Measurements from ENCODE around the gene CETN1.

The CETN1 gene

GRCh38 chr18:570256-570655 is 9.9 kb upstream of the CETN1 start:
- no peak overlapping the region for H3K4me3 ChIP-seq (ENCODE audit: low read length)
- no peak for DNase-seq (ENCODE audit: low read depth)
- no peak for TF ChIP-seq CTCF (conservative IDR thresholded peaks at IDR 0.05; ENCODE audit: low read depth, low read length)

GRCh38 chr18:570697-571096 is 9.5 kb upstream of the CETN1 start:
- no peak overlapping the region for H3K4me3 ChIP-seq (ENCODE audit: low read length)
- DNase-seq (ENCODE audit: low read depth): no peak
- TF ChIP-seq CTCF (conservative IDR thresholded peaks at IDR 0.05; ENCODE audit: low read depth, low read length): no peak

GRCh38 chr18:572091-572830 is 7.9 kb upstream of the CETN1 start:
- TF ChIP-seq CTCF (conservative IDR thresholded peaks at IDR 0.05; ENCODE audit: low read depth, low read length): no peak

GRCh38 chr18:572831-573289 is 7.3 kb upstream of the CETN1 start:
- H3K4me3 ChIP-seq (ENCODE audit: low read length): no peak overlapping the region
- TF ChIP-seq CTCF (conservative IDR thresholded peaks at IDR 0.05; ENCODE audit: low read depth, low read length): no peak
- no peak for DNase-seq (ENCODE audit: low read depth)

More at GRCh38 chr18:572091-572830, 7.9 kb upstream of the CETN1 start:
- H3K4me3 ChIP-seq (ENCODE audit: low read length): no peak overlapping the region
- no peak for DNase-seq (ENCODE audit: low read depth)

GRCh38 chr18:573385-573784 is 6.8 kb upstream of the CETN1 start:
- no peak for DNase-seq (ENCODE audit: low read depth)
- no peak overlapping the region for H3K4me3 ChIP-seq (ENCODE audit: low read length)
- no peak for TF ChIP-seq CTCF (conservative IDR thresholded peaks at IDR 0.05; ENCODE audit: low read depth, low read length)

GRCh38 chr18:574149-574860 is 5.9 kb upstream of the CETN1 start:
- no peak for DNase-seq (ENCODE audit: low read depth)
- no peak for TF ChIP-seq CTCF (conservative IDR thresholded peaks at IDR 0.05; ENCODE audit: low read depth, low read length)
- H3K4me3 ChIP-seq (ENCODE audit: low read length): no peak overlapping the region

All from retinal pigment epithelial cell (primary cell).